ENCODE data around the gene CDH11. TPM values are rescaled to one million over a fixed set of nuclear protein-coding genes. Genes with fewer than 3 reads are reported as not detected.

CDH11 gene
- total RNA-seq, 1 experiment from 2014 or later, result 5.4 TPM

GRCh38 chr16:65113441-65113840 is 8.4 kb downstream of the CDH11 start:
- TF ChIP-seq, protein P1, sequence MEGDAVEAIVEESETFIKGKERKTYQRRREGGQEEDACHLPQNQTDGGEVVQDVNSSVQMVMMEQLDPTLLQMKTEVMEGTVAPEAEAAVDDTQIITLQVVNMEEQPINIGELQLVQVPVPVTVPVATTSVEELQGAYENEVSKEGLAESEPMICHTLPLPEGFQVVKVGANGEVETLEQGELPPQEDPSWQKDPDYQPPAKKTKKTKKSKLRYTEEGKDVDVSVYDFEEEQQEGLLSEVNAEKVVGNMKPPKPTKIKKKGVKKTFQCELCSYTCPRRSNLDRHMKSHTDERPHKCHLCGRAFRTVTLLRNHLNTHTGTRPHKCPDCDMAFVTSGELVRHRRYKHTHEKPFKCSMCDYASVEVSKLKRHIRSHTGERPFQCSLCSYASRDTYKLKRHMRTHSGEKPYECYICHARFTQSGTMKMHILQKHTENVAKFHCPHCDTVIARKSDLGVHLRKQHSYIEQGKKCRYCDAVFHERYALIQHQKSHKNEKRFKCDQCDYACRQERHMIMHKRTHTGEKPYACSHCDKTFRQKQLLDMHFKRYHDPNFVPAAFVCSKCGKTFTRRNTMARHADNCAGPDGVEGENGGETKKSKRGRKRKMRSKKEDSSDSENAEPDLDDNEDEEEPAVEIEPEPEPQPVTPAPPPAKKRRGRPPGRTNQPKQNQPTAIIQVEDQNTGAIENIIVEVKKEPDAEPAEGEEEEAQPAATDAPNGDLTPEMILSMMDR (conservative IDR thresholded peaks at IDR 0.05), result no peak
- Histone ChIP-seq H3K9me3 (ENCODE audit: control insufficient read depth, low read depth, low read length) (no peaks in the 10 kb centered on the region), H4K91ac (ENCODE audit: insufficient read length, low read depth, low read length) (no peak overlapping the region), H3K79me2 (ENCODE audit: insufficient read depth, low read length) (no peaks in the 10 kb centered on the region), H3K4me1 (ENCODE audit: insufficient read depth, low read length) (no peaks in the 10 kb centered on the region; the same call in 1 of the 2 replicates), H3K4ac (ENCODE audit: low read depth, low read length) (no peak overlapping the region), H3K18ac (ENCODE audit: insufficient read length, low read depth, low read length) (no peak overlapping the region), H3K79me1 (ENCODE audit: insufficient read depth, low read depth, low read length, poor library complexity, severe bottlenecking) (no peaks in the 10 kb centered on the region), H3K14ac (ENCODE audit: insufficient read depth, low read length) (no peak overlapping the region), H2BK120ac (ENCODE audit: low read depth, low read length, poor library complexity, severe bottlenecking) (no peak overlapping the region), H3K4me2 (ENCODE audit: insufficient read depth, insufficient read length, low read length) (no peak overlapping the region), H3K27me3 (ENCODE audit: insufficient read depth, low read length) (no peaks in the 10 kb centered on the region), H3K27ac (ENCODE audit: insufficient read length, low read depth, low read length) (no peak overlapping the region), H3K56ac (ENCODE audit: insufficient read length, low read depth, low read length) (no peak overlapping the region), H3K9ac (ENCODE audit: extremely low read depth, insufficient read length, low read length) (no peak overlapping the region), H2AFZ (ENCODE audit: low read length) (no peak overlapping the region), H2BK12ac (ENCODE audit: insufficient read length, low read depth, low read length) (no peak overlapping the region), H2BK15ac (ENCODE audit: low read depth, low read length) (no peak overlapping the region), H4K20me1 (ENCODE audit: control insufficient read depth, insufficient read depth, insufficient read length) (no peaks in the 10 kb centered on the region), H3K23me2 (ENCODE audit: insufficient read length, low read depth, low read length, poor library complexity, severe bottlenecking) (no peaks in the 10 kb centered on the region), H4K5ac (ENCODE audit: insufficient read length, low read depth, low read length) (no peak overlapping the region), H3K23ac (ENCODE audit: insufficient read length, low read depth, low read length) (no peak overlapping the region), H2AK5ac (ENCODE audit: insufficient read length, low read length) (no peak overlapping the region), H2BK5ac (ENCODE audit: insufficient read length, low read length) (no peak overlapping the region), H3T11ph (ENCODE audit: low read length) (no peak overlapping the region), H2BK20ac (ENCODE audit: low read depth, low read length, poor library complexity, severe bottlenecking) (no peak overlapping the region), H4K8ac (replicated peaks; ENCODE audit: insufficient read length, low read depth, low read length) (no peak overlapping the region)
- peaks cover 7 to 17% of the 10 kb centered on the region in 2 experiments for H3K4me1 Mint-ChIP-seq
- no peak for DNase-seq
- no peak overlapping the region for H3K4me3 Mint-ChIP-seq
- H3K27me3 Mint-ChIP-seq (ENCODE audit: low read depth), result peaks cover 9% of the 10 kb centered on the region
- H3K27ac Mint-ChIP-seq, result no peak overlapping the region
- no CpG with 5 or more reads among the region's 5 CpGs for WGBS (ENCODE audit: extremely low coverage, insufficient read length, low lambda C conversion rate)
- no peaks in the 10 kb centered on the region for H3K9me3 Mint-ChIP-seq
- no peaks in the 10 kb centered on the region; a peak in 1 of 7 replicates for H3K36me3 Mint-ChIP-seq (ENCODE audit: insufficient read depth in 1 of 3, low read depth in 3 of 3)
